AG09319 (cell line): ENCODE data around the gene HNF1B.

Experiments
- DNase-seq: peaks from one replicate; pipeline ENCODE4 v3.0.0-alpha.2; 2010; ENCODE audit warnings: low read depth; ENCODE audit errors: extremely low read depth
- TF ChIP-seq, protein P1 (sequence below): IDR thresholded peaks from 2 replicates; pipeline ENCODE4 v1.5.1; 2011; ENCODE audit warnings: low read depth, mild to moderate bottlenecking, inconsistent platforms, low read length, moderate library complexity

HNF1B gene

DNA sequence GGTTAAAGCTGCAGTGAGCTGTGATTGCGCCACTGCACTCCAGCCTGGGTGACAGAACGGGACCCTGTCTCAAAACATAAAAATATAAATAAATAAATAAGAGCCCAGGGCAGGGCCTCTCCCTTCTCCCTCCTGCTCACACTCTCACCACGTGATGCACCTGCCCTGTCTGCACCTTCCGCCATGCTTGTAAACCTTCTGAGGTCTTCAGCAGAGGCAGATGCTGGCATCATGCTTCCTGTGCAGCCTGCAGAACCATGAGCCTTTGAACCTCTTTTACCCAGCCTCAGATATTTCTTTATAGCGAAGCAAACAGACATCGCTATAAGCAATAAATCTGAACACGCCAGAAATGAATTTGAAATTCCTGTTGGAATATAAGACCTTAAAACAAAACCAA lies 48.5 kb downstream of the HNF1B start:
- DNase-seq: no peak
- TF ChIP-seq, protein P1, sequence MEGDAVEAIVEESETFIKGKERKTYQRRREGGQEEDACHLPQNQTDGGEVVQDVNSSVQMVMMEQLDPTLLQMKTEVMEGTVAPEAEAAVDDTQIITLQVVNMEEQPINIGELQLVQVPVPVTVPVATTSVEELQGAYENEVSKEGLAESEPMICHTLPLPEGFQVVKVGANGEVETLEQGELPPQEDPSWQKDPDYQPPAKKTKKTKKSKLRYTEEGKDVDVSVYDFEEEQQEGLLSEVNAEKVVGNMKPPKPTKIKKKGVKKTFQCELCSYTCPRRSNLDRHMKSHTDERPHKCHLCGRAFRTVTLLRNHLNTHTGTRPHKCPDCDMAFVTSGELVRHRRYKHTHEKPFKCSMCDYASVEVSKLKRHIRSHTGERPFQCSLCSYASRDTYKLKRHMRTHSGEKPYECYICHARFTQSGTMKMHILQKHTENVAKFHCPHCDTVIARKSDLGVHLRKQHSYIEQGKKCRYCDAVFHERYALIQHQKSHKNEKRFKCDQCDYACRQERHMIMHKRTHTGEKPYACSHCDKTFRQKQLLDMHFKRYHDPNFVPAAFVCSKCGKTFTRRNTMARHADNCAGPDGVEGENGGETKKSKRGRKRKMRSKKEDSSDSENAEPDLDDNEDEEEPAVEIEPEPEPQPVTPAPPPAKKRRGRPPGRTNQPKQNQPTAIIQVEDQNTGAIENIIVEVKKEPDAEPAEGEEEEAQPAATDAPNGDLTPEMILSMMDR: no peak

DNA sequence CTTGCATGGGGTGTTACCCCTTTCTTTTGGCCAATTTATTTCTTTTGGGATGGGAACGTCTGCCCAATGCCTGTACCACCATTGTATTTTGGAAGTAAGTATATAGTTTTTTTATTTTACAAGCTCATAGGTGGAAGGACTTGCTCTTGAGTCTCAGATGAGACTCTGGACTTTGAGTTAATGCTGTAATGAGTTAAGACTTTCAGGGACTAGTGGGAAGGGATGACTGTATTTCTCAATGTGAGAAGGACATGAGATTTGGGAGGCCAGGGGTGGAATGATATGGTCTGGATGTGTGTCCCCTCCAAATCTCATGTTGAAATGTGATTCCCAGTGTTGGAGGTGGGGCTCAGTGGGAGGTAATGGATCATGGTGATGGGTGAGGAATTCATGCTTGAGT lies 49.1 kb downstream of the HNF1B start:
- DNase-seq: no peak
- TF ChIP-seq, protein P1: no peak

DNA sequence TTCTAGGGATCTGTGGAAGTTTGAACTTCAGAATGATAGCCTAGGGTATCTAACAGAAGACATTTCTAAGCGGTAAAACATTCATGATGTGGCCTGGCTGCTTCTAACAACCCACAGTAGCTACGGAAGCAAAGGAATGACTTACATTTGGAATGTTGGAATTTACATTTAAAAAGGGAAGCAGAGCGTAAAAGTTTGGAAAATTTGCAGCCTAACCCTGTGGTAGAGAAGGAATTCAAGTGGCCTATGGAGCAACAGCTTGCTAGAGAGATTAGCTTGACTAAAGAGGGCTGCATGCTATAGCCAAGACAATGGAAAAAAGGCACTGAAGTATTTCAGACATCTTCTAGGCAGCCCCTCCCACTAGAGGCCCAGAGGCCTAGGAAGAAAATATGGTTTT lies 50.1 kb downstream of the HNF1B start:
- no peak for DNase-seq
- TF ChIP-seq, protein P1: no peak

DNA sequence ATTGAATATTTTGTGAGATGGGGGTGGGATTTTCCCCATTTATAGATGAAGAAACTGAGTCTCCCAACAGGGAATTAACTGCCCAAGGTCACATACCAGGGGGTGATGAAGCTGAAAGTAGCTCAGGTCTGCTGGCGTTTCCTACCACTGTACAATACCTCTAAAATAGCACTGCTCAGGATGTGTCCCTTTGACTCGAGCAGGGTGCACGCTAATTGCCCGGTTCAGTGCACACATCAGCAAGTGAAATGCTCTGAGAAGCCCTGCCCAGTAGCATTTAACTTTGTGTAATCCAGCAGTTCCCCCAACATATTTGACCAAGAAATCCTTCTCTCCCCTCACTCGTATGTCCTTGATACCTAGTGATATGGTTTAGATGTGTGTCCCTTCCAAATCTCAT lies 51.5 kb downstream of the HNF1B start:
- no peak for DNase-seq
- TF ChIP-seq, protein P1: no peak

DNA sequence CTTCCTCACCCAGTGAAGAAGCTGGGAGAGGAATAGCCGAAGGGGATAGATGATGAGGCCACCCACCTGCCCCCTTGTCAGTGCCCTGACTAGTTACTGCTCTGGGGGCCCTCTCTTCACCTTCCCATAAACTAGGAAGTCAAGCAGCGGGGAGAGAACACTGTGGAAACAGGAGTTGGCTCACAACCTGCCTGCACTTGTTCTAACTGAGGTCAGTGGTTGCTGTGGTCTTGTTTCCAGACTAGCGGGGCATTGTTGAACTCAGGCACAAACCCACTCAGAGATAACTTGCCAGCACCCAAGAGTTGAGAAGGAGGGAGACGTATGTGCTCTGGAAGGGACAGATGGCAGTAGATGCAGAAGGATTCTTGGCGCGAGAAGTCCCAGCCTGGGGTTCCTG lies 53.1 kb downstream of the HNF1B start:
- no peak for DNase-seq
- TF ChIP-seq, protein P1: no peak

DNA sequence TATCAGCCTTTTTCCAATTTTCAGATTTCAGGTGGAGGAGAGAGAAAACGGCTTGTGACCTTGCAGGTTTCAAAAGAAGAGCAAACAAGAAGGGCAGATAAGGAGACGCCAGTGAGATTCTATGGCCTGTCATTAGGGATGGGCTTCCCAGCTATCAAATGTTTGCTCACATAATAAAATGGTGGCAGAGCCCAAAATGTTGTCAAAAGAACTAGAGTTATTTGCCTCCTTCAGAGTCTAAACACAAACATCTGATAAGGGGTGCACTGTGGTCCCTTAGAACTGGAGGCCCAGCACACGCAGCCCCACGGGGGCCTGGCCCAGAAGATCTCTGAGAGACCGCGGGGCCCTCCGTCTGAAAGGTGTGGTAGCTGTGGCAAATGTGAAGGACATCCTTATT lies 55.5 kb downstream of the HNF1B start:
- no peak for DNase-seq
- TF ChIP-seq, protein P1: no peak

DNA sequence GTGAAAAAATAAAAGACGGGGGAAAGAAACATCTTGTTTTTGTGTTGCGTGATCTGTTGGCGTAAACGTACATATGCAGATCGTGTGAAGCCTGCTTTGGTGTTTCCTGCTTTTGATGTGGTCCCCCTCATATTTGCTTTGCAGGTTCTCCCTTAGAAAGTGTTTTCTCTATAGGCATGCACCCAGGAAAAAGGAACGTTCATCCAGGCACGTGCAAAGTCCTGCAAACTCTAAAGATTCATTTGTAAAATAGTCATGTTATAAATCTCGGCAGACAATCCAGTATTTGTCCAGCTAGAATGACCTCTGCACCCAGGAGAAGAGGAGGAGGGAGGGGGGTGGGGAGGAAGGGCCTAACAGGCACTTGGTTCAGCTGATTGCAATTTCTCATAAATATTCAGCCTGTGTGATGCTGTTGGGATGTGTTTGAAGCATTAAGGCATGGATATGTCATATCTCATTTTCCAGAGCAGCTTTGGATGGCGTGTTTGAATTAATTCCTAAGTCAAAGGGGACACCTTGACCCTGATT lies 61.3 kb downstream of the HNF1B start:
- DNase-seq: no peak
- TF ChIP-seq, protein P1: no peak
